Stimulated activated naive CD4-positive, alpha-beta T cell (primary cell): ENCODE data around the gene MPRIP.
A peak's percentile ranks its signal among the peaks of the same experiment; 100 is the strongest.

Experiments used
- DNase-seq, 6 experiments: peaks; one replicate each; lab custom pipeline; 2025; lab: John Stamatoyannopoulos, UW

MPRIP gene

DNA sequence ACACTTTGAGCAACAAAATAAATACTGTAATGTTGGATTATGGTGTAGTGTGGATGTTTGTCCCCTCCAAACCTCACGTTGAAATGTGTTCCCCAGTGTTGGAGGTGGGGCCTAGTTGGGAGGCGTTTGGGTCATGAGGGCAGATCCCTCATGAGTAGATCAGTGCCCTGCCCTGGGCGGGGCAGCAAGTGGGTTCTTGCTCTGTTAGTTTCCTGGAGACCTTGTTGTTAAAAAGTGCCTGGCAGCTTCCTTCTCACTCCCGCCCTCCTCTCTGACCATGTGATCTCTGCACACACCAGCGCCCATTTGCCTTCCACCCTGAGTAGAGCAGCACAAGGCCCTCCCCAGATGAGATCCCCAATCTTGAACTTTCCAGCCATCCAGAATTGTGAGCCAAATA, 67.7 kb downstream of the MPRIP start:
- DNase-seq: no peak

DNA sequence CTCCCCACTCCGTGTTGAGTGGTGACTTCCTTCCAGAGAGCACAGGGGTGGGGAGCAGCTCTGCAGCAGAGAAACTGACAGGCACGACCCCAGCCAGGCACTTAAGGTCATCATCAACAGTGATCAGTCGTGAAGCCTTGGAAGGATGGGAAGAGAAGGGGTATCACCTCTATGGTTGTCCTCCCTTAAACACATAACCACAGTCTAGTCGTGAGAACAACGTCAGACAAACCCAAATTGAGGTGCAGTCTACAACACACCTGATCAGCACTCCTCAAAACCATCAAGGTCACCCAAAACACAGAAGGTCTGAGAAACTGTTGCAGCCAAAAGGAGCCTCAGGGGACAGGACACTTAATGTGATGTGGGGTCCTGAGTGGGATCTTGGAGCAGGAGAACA, 68.3 kb downstream of the MPRIP start:
- DNase-seq: no peak

DNA sequence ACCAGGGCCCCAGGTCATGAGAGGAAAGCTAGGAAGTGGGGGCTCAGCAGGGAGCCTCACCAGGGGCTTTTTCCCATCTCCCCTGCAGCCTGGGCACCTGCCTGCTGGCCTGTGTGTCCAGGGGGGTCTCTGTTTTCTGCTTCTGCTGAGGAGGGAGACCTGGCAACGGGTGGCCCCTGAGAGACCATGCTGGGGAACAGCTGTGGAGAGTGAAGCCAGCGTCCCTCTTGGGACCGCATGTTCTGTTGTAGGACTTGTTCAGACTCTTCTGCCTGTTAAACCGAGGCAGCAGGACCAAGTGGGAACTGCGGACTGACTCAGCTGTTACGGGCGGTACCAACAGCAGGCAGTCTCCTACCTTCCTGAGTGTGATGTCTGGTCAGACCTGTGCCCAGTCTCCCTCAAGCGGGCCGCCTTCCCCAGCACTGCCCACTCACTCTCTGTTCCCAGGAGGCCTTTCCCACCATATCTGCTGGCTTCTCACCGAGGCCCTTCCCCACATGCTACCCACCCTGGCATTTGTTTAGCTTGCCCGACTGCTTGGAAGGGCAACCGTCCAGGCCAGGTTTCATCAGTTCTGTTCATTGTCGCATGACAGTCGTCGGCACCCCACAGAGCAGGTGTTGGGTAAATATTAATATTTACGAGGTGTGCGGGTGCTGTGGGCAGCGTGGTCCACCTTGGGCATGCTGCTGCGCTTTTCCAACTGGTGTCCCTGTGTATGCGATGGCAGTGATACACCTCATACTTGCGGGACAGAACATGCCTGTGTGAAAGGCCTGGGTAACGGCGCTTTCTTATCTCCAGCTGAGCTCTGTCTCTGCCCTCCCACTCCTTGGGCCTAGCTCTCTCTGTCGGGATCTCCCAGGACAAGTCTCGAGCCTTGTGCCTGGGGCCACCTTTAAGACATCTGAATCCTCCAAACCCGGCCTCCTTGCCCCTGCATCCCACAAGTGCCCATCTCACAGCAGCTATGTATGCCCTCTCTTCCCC, 69.4 kb downstream of the MPRIP start:
- DNase-seq: no peak

DNA sequence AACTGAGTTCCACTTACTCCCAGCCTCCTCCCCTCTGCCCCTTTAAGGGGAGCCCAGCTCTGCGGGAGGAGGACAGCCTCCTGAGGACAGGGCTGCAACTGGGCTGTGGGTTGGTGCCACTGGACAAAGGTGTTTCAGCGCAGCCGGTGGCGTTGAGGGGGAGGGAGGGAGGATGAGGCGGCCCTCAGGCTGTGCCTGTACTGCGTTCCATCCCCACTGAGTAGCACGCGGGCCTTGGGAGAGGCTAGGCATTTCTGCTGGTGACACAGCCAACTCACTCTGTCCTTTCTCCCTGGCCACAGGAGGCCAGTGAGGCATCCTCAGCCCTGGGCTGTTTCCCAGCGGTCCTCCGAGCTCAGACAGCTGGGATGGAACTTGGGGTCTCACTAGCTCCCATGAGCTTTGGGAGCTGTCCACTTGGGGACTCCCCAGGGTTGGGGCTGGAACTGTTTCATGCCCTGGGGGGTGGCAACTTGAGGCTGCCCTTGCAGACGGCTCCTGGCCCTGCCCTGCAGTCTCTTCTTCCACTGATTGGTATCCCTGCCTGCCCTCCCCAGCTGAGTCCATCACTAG, 70.5 kb downstream of the MPRIP start:
- DNase-seq: no peak

DNA sequence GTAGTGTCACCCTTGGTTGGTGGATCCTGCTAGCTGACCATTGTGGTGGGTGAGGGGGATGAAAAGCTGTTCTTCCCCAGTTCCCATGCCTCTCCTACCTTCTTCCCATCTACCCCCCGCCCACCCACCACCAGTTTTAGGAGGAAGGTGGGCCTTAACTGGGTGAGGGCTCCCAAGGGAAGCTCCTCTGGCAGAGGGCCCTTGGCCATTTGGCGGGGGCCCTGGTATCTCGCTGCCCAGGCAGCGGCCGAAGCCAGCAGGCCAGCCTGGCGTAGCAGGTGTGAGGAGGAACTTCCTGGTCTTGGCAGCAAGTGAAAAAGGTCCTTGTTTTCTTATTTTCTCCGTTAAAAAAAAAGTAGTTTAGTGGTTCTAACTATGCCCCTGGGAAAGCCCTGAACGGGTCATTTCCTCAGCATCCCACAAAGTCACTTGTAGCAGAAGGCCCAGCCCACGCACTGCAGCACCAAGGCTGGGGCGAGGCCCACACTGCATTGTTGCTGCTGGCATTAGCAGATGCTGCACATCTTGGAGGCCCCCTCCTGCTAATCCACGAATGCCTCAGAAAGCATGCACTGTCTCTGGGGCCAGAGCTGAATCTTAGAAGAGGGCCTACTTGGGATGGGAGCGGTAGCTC, 72.5 kb downstream of the MPRIP start:
- no peak for DNase-seq

DNA sequence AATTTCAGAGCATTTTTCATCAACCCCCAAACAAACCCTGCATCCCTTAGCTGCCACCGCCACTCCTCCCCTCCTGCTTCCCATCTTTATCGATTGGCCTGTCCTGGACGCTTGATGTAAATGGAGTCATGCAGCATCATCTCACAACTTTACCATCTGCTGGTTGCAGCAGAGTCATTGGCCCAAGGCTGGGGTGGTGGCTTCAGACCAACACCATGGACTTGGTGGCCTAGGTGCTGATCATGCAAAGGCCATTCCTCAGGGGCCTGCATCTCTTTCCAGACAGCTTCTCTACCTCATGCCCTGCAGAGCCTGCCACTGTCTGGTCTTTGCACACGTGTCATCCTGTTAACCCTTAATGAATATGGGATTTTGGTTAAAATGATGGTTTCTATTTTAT, 73.4 kb downstream of the MPRIP start:
- no peak for DNase-seq

DNA sequence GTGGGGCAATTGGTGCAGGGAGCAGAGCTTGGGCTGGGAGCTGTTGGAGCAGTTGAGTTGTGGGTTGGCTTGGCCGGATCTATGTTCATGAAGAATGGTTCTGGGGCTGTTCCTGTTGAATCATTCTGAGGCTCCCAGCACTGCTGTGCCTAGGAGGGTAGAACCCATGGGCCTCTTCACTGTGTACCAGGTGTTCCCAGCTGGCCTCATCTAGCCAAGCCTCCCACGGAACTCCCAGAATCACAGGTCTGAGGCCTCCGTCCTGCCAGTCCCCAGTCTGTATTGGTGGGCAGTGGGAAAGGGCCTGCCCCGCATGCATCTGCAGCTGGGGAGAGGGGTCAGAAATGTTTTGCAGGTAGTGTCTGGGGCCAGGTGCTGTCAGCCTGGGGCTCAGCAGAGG, 74.1 kb downstream of the MPRIP start:
- DNase-seq: no peak

DNA sequence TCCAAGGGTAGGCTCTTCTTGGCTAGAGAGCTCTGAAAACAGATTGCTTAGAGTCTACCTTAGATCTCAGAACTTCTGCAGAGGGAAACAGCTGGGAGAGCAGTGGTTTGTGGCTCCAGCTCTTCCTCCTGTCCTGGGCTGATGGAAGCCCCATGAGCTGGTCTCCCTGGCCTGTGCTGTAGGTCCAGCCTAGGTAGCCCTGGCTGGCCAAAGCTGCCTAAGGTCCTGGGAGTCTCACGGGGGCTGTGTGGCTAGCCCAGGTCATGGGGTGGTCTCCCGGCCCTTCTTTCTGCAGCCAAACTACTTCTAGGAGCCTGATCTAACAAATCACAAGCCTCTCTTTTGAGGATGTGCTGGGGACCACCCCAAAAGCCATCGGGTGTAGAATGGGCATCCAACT, 75.7 kb downstream of the MPRIP start:
- DNase-seq: no peak

DNA sequence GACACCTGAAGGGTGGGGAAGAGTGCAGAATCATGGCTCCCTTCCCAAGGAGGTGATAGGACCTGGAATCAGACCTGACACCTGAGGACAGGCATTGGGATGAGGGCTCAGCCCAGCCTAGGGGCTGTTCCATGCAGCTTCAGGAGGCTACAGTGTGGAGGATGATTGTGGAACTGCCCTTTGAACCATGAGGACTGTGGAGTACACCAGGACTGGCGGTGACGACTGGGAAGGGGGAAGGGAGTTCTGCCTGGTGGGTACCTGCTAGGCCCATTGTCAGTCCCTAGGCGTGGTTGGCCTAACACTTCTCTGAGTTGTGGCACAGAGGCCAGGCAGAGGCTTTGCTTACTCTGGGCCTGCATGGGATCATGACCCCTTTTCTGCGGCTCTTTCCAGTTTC, 76.1 kb downstream of the MPRIP start:
- DNase-seq: no peak

DNA sequence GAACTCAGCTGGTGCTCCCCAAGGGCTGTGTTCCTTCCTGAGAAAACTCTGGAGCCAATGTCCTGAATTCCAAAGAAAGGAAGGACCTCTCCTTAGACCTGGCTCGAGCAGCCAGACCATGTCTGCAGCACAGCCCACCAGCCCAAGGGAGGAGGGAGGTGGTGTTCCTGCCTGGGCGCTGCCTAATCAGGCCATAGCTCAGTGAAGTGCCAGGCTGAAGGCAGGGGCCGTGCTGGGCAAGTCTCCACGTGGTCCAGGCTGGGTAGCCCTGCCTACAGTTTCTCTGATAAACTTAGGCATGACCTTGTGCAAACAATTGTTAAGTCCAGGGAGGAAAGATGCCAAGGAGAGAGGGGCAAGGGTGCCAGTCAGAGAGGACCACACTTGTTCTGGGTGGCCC, 76.8 kb downstream of the MPRIP start:
- no peak for DNase-seq

DNA sequence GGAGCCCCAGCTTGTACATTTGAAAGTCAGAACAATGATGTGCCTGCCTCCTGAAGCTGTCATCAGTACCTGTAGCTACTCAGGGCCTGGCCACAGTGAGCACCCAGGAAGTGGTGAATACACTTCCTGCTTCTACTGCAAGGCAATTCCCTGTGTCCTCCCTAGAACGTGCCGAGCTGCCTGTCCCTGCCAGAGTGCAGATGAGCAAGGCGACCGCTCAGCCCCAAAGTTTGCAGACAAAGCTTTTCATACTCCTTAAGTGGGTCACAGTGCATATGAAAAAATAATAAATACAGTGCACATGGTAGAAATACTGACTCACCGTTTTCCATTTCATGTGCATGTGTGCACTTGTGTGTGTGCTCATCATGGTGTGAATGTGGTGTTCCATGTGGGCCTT, 77.3 kb downstream of the MPRIP start:
- DNase-seq: peak; percentile 10 to 60 (median 32)

DNA sequence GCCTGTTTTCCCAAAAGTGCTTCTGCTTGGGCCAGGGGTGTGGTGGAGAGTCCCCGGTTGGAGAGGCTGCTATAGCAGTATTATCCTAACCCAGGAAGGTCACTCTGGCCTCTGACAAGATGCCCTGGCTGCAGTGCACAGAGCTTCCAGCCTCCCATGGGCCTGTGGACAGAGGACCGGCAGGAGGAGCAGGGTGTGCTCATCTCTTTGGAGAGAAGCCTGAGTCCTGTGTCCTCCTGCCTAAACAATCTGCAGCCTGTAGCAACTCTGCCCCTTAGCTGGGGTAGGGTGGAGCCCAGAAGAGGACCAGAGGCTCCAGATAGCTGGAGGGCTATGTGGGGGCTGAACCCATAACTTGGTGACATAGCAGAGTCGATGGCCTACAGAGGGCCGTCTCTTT, 78.0 kb downstream of the MPRIP start:
- no peak for DNase-seq

DNA sequence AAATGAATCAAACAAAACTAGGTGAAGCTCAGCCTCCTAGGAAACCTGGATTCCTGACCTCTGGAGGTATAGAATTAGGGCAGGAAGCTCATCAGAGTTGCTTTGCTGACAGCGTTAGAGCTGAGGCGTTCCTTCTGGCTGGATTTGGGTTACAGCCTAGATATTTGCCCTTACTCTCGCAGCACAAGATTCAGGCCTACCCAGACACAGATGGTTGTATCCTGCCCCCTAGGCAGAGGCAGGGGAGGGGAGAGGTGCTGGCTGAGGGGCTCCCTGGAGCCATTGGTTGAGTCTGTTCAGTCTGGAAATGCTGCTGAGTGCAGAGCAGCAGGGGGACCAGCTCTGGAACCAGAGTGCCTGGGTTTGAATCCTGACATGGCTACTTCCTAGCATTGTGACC, 78.4 kb downstream of the MPRIP start:
- DNase-seq: no peak

DNA sequence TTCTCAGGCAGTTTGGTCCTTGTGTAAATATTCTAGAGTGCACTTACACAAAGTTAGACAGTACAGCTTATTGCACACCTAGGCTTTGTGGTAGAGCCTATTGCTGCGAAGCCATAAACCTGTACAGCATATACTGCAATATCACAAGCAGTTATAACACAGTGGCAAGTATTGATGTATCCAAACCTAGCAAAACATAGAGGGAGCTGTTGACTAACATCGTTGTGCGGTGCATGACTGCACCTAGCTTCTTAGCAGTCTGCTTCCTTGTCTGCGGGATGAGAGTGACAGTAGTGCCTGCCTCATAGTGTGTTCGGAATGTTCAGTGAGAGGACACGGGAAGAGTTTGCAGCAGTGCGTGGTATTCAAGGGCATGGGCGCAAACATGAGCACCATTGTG, 78.9 kb downstream of the MPRIP start:
- no peak for DNase-seq

DNA sequence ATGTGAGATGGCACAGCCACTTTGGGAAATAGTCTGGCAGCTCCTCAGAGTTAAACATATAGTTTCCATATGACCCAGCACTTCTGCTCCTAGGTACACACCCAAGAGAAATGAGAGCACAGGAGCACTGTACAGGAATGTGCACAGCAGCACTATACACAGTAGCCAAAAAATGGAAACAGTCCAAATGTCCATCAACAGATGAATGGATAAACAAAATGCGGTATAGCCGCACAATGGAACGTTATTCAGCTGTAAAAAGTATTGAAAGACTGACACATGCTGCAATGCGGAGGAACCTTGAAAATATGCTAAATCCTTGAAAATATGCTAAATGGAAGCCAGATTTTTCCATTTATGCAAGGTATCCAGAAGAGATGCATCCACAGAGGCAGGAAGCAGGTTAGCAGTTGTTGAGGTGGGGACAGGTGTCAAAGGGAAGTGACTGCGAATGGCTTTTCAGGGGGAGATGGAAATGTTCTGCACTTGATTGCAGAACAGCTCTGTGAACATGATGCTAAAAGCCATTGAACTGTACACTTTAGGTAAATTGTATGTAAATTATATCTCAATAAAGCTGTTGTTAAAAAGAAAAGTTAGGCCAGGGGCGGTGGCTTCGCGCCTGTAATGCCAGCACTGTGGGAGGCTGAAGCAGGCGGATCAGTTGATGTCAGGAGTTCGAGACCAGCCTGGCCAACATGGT, 80.7 kb downstream of the MPRIP start:
- DNase-seq: no peak

DNA sequence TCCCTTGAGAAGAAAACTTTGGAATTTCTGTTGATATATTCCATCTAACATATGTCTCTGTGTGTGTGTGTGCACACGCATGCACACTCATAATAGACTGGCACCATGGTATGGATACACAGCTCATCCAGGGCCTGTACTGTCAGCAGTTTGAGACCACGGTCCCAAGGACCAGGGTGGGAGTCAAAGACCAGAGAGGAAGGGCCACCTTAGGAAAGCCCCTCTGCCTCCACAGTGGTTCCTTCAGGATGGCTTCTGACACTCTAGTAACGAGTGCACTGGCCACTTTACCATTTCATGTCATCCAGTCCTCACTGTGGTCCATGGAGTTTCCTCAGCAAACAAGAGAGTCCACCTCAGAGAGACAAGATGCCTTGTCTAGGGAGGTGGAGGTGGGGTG, 82.1 kb downstream of the MPRIP start:
- no peak for DNase-seq

DNA sequence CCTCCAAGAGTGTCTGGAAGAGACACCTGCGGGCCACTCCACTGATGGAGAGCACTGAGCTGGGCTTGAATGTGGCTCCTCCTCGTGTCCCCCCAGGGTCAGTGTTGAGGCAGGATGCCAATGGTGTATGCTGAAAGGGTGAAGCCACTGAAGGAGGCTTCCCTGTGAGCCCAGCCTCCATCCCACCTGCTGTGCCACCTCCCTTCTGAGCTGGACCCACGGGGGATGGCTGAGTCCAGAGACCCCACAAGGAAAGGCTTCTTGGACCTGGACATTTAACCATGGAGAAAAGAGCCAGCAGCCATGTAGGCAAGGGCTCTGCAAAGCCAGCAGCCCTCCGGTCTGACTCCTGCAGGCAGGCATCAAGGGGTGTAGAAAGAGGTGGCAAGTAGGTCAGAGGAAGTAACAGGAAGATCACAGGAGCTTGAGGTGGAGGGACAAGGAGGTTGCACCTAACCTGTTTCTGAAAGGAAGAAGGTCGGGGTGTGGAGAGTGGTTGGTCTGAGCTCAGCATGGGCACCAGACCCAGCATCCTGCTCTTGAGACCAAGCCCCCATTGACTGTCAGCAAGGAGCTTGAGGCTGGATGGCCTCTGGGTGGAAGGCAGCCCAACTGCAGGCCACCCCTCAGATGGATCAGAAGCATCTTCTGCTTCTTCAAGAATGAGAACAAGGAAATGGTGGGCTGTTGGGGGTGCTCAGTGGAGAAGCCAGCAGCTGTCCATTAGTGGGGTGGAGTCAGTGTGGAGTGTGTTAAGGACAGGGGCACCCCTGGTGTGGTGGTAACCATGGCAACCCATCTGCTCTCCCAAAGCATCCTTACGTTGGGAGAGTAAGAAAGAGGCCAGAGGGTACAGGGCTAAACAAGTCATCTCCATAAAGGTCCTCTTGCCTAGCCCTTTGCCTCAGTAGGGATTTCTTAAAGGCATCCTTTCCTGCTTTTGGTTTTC, 83.2 kb downstream of the MPRIP start:
- DNase-seq: peak in 2 of 6 experiments; percentile 29

DNA sequence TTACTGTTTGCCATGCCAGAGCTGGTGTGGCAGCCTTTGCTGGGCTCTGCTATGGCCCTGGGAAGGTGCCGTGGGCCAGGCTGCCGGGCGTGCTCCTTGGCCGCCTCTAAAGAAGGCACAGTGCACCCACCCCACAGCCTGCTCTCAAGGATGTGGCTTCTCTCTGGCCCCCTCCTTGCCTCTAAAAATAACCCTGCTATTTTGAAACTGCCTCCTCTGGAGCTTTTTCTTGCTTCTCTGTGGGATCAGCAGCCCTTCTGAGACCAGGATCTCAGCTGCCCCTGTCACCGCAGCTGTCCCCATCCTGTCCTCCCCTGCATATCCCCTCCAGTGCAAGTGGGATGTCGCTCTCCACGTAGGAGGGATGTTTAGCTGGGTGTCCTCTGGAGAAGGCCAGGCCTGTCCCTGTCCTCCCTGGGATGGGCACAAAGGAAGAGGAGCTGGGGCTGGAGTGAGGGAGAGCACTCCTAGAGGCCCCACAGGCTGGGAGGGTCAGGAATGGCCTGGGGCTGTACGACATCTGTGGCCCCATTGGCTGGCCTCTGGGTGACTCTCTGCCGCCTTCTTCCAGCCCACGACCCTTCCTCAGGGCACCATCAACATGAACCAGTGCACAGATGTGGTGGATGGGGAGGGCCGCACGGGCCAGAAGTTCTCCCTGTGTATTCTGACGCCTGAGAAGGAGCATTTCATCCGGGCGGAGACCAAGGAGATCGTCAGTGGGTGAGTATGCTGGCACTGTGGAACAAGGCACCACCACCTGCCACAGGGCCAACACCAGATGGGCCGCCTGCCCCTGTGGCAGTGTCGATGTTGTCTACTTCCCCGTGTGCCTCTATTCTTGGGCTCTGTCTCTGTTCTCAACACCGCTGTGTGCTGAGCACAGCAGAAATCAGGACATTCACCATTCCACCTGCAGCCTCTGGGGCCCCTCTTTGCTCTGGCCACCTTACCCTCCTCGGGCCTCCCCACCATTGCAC, 84.2 kb downstream of the MPRIP start:
- no peak for DNase-seq

DNA sequence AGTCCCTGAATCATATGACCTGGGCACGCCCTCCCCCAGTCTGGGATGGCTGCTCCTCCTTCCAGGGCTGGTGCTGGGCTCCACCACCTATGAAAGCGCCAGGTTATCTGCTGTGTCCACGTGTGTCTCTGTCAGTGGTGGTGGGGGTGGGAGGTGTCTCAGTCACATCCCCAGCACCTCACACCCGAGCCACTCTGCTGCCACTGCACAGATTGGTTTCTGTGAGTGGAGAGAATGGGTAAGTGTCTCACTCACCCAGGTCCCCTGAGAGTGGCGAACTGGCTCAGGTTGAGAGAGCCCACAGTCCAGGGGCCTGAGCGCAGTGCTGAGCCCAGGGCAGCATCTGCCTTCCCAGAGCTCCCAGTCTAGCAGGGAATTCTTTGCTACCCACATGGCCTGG, 84.9 kb downstream of the MPRIP start:
- no peak for DNase-seq

DNA sequence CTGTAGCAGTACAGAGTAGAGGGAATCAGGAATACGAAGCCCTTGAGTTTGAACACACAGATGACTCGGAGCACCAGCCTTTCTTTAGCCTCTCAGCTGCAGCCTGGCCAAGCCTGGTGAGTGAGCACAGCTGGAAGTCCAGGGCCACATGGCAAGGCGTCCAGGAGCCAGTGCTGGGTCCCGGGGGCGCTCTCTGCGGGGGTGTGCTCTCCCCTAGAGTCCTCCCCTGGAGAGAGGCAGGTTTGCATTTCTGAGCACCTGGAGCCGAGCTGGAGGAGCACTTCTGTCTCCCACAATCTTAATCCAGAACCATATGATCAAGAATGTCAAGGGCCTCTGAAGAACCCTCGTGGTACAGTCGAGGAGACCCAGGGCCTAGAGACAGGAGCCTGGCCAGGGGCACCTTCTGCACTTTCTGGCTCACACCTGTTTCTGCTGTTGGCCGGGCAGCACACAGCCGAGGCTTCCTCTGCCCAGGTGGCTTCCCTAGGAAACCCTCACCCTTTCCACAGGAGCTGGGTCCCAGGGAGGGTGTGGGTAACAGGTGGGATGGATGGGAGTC, 85.6 kb downstream of the MPRIP start:
- DNase-seq: no peak
